ENCODE data around the gene MRPL24. TPM values are rescaled to one million over a fixed set of nuclear protein-coding genes. Genes with fewer than 3 reads are reported as not detected.

MRPL24 gene
- total and polyA plus RNA-seq, 2 of the 13 experiments (the other 11 are each of a cell fraction or from before 2014, with no cell fraction given), result 38.1 to 42.9 TPM

- peak; percentile 58; the same call in 1 of the 2 replicates for TF ChIP-seq ZNF687 (CRISPR knock-in tag; IDR thresholded peaks at IDR 0.05)
- no peak for TF ChIP-seq FOXJ3 (CRISPR knock-in tag; IDR thresholded peaks at IDR 0.05; ENCODE audit: borderline replicate concordance)
- peak; percentile 98 for TF ChIP-seq PATZ1 (CRISPR knock-in tag; IDR thresholded peaks at IDR 0.05)
- no peak for TF ChIP-seq ZNF879 (CRISPR knock-in tag; IDR thresholded peaks at IDR 0.05)
- no peak for TF ChIP-seq ZNF143 (CRISPR knock-in tag; IDR thresholded peaks at IDR 0.05)
- no peak for TF ChIP-seq STAT6 (CRISPR knock-in tag; IDR thresholded peaks at IDR 0.05; ENCODE audit: borderline replicate concordance)
- TF ChIP-seq ZNF362 (CRISPR knock-in tag; IDR thresholded peaks at IDR 0.05; ENCODE audit: borderline replicate concordance), result no peak
- no peak for TF ChIP-seq ZNF224 (CRISPR knock-in tag; IDR thresholded peaks at IDR 0.05)
- no peak for TF ChIP-seq CC2D1A (CRISPR knock-in tag; IDR thresholded peaks at IDR 0.05)
- no peak for TF ChIP-seq ZUFSP (CRISPR knock-in tag; IDR thresholded peaks at IDR 0.05; ENCODE audit: borderline replicate concordance)
- no peak for TF ChIP-seq SIX1 (CRISPR knock-in tag; IDR thresholded peaks at IDR 0.05; ENCODE audit: borderline replicate concordance)
- no peak for TF ChIP-seq XRCC5 (optimal IDR thresholded peaks at IDR 0.05; ENCODE audit: low read length)
- no peak for TF ChIP-seq ZNF441 (CRISPR knock-in tag; IDR thresholded peaks at IDR 0.05; ENCODE audit: borderline replicate concordance)
- TF ChIP-seq RFX3 (CRISPR knock-in tag; IDR thresholded peaks at IDR 0.05), result no peak
- TF ChIP-seq SOX6 (IDR thresholded peaks at IDR 0.05), result no peak
- TF ChIP-seq SOX6 (CRISPR knock-in tag; IDR thresholded peaks at IDR 0.05), result peak; percentile 27; the same call in 1 of the 2 replicates
These were observed 34.8 kb downstream of the MRPL24 start (continued) for GRCh38 chr1:156705918-156706656.

All from HepG2 (cell line).